Activated CD8-positive, alpha-beta memory T cell treated with anti-CD3 and anti-CD28 coated beads, Interleukin-2, amount 50 U/mL, for 24 hours (primary cell): ENCODE measurements around the gene MMP23B.
"Not testable (repeated sequence)": the region's sequence is repeated elsewhere in the genome, so short reads cannot be mapped to it uniquely, and the experiment has no call there.

Experiments
- DNase-seq: peaks from one replicate; pipeline ENCODE4 v3.0.0-alpha.2; 2020; ENCODE audit errors: extremely low read depth

MMP23B gene

DNA sequence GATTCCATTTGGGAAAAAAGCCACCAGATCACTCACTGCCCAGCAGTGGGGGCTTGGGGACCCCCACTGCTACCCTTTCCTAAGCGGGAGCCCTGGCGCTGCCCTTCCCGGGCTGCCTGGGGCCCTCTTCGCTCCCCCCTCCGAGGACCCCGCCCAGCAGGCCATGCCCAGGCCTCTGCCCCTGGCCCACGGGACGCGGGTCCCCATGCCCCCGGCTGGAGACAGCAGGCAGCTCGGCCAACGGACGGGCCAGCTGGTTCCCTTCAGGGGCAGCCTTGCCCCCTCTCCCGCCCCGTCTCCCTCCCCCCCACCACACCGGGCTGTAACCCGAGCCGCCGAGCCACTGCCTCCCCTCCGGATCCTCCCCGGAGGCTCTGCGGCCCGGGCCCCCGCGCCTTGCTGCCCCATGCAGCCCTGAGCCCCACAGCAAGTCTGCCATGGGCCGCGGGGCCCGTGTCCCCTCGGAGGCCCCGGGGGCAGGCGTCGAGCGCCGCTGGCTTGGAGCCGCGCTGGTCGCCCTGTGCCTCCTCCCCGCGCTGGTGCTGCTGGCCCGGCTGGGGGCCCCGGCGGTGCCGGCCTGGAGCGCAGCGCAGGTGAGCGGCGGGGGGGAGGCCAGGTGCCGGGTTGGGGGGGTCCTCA is at the start of gene MMP23B:
MMP23B (plus strand) TSS at position 392 of the 639 bp plus-strand sequence; CDS start at position 438, 46 bp downstream.
- DNase-seq, result no peak

DNA sequence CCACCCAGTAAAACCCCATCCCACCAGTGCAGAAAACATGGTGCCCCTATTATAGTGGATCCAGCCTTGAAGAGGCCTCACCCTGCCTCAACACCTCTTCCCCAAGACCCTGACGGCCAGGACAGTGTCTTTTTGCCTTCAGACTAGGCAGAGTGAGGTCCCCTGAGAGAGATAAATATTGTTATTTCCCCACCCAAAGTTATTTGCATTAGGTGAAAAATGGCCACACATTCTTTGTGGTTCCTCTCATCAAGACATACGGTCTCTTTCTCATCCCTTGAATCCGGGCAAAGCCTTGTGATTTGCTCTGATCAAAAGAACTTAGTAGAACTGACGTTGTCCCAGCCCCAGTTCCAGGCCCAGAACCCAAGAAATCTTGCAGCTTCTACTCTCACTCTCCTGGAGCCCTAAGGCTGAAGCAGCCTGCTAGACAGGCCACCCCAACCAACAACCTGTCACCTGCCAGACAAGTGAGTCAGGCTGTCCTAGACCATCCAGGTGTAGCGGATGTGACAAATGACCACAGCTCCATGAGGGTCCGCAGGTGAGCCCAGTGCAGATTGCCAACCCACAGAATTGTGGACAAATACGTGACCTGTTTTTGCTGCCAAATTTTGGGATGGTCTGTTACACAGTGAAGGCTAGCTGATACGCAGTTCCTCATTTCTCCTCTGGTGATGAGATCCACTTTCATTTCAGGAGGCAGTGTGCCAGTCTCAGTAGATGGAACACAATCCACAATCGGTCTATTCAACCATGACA is 49.2 kb upstream of the MMP23B start:
- DNase-seq, result no peak

DNA sequence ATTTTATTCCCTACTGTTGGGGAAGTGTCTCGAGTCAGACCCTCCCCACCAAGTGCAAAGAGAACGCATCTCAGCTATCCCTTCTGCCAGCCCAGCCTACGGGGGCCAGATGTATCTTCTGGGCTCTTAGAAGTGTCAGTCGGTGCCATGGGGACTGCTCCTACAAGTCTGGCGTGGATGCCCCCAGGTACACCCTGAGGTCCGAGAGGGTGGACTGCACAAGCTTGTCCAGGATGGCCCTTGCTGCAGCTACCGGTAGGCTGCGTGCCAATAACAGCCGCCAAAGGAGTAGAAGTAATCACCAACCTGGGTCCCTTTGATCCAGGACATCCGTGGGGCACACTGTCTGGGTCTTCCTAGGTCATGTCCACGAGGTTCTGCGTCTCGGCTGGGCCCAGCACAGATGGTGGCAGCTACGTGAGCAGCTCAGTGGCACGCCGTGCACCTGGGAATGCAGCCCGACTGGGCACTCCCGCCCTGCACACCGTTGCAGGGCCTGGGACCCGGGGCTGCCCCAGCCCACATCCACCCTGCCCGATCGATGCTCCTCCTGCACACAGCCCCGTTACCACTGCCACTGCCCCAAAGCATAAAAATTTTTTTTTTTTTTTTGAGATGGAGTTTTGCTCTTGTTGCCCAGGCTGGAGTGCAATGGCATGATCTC is 48.5 kb upstream of the MMP23B start:
- DNase-seq, result no peak

DNA sequence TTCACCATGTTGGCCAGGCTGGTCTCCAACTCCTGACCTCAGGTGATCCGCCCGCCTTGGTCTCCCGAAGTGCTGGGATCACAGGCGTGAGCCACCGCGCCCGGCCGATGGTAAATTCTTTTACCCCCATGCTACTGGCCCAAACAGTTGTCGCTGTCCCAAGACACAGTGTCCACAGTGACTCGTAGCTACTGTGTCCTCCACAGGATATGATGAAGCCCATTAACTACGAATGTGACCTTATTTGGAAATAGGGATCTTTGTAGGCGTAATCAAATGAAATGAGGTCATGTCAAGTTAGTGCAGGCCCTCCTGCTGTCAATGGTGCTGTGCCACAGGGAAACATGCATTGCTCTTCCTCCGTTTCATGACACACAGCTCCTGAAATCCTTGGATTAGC is 40.5 kb upstream of the MMP23B start:
- DNase-seq, result no peak

DNA sequence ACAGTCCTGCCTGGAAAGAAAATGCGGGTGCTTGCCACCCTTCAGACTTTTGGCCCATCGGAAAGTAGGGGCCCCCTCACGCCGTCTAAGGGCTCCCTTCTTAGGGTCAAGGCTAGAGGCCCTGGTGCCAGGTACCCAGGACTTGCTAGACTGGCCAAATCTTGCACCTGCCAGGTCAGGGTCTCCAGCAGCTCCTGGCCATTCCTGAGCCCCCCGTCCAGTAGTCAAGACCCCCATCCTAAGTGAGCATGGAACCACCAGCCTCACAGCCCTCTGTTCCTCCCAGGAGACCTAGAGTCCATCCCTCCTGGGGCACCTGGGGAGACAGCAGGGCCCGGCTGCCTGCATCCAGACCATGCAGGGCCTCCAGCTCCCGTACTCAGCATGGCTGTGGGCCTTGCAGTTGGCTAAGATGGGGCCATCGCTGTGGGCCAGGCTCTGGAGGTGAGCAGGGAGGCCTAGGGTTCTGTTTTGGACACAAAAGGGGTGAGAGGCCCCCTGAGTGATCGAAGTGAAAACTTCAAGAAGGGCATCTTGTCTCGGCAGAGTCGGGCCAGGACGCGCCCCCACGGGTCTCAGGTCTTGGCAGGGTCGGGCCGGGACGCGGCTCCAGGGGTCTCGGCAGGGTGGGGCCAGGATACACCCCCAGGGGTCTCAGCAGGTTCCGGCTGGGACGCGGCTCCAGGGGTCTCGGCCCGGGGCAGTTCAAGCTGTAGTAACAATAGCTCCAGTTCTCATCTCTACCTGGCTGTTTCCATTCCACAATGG is 38.0 kb upstream of the MMP23B start:
- no peak for DNase-seq

DNA sequence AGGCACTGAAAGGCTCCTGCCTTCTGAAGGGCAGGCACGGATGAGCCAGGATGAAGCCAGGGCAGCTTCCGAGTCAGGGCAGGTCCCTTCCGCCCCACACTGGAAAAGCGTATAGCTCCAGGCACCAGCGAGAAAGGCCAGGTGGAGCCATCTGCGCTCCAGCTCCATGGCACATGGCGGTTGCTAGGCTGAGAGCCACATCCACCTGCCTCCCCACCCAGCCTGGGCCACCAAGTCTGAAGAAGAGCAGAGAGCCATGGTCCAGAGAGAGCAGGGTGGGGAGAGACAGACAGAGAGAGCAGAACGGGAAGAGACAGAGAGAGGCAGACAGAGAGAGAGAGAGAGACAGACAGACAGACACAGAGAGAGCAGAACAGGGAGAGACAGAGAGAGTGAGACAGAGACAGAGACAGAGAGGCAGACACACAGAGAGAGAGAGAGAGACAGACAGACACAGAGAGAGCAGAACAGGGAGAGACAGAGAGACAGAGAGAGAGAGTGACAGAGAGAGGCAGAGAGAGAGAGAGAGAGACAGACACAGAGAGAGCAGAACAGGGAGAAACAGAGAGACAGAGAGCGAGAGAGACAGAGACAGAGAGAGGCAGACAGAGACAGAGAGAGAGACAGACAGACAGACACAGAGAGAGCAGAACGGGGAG is 37.2 kb upstream of the MMP23B start:
- DNase-seq, result no peak

DNA sequence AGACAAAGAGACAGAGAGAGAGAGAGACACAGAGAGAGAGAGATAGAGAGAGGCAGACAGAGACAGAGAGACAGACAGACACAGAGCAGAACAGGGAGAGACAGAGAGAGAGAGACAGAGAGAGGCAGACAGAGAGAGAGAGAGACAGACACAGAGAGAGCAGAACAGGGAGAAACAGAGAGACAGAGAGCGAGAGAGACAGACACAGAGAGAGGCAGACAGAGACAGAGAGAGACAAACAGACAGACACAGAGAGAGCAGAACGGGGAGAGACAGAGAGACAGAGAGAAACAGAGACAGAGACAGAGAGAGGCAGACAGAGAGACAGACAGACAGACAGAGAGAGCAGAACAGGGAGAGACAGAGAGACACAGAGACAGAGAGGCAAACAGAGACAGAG is 36.6 kb upstream of the MMP23B start:
- not testable (repeated sequence) for DNase-seq

DNA sequence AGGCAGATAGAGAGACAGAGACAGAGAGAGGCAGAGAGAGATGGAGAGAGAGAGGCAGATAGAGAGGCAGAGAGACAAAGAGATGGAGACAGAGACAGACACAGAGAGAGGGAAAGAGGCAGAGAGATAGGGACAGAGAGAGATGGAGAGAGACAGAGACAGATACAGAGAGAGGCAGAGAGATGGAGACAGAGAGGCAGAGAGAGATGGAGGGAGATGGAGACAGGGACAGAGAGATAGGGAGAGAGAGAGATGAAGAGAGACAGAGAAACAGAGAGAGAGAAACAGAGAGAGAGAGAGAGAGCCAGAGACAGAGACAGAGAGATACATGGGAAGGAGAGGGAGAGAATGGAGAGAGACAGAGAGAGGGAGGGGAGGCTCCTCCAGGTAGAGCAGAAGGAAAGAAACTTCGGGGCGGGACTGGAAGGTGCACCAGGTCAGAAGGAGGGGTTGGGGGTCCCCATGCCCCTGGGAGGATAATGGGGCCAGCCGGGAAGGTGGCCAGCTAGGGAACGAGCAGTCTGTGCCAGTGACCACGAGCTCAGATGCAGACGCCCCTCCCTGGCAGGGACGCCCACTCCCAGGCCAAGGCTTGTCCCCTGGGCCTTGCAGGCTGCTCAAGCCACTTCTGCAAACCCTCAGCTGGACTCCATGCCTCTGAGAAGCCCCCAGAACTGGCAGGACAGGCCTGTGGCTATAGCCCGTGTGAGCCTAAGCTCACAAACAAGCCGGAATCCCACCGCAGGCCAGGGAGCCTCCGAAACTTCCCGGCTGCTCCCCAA is 35.3 kb upstream of the MMP23B start:
- no peak for DNase-seq

DNA sequence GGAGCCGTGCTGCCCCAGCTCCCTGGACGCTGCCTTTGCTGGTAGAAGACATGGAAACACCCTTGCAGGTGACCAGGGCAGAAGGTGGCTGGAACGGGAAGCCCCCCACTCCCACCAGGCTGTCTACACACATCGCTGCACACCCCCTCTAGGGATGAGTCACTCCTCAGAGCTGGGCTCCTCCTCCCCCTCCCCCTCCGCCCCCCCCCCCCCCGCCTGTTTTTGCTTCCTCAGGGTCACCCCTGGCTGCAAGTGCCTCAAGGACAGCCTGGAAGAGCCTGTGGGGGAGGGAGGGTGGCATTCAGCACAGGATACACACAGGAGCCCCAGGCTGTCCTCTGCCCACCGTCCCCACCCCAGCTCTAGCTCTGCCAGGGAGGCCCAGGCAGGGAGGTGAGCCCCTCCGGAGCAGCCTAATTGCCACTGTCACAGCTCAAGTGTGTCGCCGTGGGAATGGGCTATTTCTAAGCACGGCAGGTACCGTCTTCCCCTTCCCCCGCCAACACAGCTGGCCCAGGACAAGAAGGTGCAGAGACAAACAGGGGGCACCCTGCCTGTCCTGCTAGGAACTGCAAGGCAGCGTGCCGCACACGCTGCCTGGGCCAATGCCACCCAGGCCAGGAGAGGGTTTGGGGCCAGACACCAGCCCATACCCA is 34.6 kb upstream of the MMP23B start:
- DNase-seq, result no peak

DNA sequence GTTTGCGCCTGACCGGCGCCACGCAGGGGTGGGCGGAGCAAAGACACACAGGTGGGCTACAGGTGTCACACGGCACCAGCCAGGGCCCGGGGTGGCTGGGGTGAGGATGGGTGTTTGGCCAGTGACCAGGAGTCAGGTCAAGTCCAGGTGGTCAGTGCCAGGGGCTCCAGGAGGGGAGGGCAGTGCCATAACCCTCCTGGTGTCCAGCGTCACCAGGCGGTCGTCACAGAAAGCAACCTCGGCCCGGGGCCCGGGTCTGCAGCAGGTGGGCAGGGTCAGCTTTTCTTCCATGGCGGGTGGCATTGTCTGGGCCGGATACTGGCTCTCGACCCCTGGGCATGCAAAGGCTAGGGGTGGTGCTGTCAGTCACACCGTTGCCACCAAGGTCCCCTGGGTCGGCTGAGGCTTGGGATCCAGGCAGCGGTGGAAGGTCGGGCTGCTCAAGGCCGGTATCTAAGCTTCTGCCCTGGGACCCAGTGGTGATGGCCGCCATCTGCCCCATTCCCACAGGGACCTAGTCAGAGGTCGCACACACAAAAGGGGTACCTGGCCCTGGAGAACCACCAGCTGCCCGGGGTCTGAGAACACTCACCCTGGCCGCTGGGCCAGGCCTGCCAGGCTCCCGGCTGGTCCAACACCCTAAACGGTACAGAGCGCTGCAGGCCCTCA is 33.8 kb upstream of the MMP23B start:
- no peak for DNase-seq

DNA sequence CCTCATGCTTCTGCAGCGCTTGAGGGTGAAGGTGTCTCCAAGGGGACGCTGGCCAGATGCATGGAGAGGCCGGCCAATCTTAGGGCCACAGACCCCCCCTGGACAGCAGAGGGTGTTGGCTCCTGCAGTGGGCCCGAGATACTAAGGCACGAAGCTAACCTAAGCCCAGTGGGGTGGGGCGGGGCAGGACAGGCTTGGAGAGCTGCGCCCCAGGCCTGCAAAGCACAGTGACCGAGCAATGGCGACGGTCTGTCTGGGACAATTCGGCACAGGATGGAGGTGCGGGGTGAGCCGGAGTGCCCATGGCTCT is 33.3 kb upstream of the MMP23B start:
- no peak for DNase-seq

DNA sequence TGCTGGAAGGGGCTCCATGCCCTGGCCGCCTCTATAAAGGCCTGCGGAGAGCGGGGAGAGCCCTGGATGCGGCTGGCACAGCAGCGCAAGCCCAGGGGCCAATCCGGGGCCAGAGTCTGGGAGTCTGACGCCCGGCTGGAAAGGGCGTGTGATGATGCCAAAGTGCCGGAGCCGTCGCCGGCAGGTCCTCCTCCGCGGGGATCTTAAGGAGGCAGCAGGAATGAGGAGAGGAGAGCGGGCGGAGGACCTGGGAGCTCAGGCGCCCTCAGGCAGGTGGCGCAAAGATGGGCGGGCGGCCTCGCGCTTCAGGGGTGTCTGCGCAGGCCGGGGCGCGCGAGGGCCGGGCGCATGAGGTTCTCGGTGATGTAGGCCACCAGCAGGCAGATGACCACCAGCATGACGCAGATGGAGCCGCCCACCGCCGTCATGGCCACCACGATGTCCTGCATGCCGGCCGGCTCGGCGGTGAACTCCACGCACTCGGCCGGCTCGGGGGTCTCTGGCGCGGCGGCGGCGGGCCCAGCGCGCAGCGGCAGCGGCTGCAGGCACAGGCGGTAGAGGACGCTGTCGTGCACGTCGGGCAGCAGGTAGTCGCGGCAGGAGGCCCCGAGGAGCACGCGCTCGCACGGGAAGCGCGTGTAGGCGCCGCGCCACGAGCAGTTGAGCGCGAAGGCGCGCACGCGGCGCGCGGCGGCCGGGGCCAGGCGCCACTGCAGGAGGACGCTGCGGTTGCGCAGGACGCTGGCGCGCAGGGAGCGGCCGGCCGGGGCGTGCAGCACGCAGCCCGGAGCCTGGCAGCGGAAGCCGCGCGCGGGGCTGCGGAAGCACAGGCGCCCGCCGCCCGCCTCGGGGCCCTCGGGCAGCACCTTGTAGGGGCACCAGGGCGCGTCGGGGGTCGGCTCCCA is 32.7 kb upstream of the MMP23B start:
- DNase-seq, result no peak

DNA sequence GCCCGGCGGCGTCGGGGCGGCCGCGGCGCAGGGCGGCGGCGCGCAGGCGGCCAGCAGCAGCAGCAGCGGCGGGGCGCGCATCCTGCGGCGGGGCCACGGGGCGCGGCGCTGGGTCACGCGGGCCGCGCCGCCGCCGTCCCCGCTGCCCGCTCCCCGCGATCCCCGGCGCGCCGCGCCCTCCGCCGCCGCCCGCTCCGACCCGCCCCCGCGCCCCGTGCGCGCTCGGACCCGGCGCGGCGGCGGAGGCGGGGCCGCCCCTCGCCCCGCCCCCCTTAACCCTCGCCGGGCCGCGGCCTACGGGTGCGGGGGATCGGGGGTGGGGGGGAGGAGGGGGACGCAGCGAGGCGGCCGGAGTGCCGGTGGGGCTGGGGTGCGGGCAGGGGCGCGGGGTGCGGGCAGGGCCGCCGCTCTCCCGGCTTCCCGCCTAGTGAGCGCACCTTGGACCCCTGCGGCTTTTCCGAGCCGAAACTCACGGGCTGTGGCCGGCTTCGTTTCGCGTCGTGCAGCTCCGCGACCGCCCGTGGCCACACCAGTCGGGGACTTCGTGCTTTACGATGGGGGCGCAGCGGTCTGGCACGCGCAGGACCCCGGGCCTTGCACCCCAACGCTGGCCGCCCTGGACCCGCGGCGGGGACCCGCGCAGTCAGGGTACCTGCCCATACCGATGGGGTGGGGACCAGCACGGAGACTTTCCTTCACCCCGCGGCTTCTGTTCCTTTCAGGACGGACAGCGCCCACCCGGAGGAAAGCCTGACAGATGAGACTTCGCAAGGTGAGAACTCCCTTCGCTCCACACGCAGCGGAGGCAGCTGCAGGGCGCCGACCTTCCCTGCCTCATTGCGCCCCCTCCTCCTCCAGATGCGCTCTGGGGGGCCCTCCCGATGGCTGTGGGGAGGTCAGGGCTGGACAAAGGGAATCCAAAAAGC is 31.8 kb upstream of the MMP23B start, which contains the start of gene FNDC10:
FNDC10 (minus strand) TSS at position 201 of the 926 bp plus-strand sequence; CDS start at position 81, 120 bp downstream.
- no peak for DNase-seq

DNA sequence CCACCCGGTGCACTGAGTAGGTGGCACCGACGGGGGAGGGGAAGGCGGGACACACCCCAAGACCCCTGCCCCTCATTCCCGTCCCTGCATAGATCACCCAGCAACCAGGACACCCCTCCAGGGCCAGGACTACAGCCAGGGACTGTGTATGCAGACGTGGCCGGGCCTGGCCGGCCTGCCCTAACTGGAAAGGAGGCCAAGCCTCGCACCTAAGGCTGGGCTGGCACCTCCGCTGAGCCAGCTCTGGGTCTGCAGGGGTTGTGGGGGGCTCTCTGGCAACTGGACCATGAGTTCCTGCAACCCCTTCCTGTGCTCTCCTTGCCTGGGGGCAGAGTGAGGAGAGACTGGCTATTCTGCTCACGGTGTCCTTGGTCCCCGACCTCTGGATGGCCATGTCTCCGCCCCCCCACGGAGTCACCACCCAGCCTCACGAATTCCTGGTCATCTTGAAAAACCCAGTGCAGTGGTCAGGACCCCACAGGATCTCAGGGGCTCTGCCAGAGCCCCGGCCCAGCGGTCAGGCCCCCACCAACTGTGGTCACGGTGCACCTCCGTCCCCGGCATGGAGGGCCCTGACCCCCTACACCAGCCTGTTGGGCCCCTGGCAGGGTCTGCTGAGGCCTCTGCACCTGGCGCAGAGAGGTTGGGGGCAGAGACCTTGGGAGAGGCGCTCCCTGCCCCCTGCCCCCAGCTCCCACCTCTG is 31.0 kb upstream of the MMP23B start:
- DNase-seq, result no peak

DNA sequence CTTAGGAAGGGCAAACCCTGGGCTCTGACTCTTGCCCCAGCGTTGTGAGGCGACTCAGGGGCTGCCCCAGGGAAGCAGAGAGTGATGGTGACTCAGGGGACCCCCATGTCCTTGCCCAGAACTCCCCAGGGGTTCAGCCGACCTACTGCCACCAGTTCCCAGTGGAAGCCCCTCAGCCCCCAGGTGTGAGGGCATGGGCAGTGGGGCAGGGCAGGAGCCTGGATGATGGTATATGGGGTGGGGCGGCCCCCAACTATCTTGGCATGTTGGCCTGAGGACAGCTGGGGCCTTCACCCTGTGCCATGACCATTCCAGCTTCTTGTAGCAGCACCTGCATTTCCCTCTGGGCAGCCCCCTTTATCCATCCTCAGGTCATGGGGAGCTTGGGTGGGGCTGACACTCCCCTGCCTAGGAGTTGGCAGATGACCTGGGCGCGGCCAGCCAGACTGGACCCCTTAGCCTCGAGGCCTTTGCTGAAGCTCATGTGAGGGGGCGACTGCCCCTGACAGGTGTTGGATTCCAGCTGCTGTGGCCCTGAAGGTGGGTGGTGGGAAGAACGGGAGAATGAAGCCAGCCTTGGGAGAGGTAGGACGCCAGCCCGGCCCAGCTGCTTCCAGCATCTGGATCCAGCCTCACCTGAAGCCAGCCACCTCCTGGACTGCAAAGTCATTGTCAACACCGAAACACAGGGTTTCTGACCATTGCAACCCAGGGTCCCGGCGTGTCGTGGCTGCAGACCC is 30.2 kb upstream of the MMP23B start:
- no peak for DNase-seq

DNA sequence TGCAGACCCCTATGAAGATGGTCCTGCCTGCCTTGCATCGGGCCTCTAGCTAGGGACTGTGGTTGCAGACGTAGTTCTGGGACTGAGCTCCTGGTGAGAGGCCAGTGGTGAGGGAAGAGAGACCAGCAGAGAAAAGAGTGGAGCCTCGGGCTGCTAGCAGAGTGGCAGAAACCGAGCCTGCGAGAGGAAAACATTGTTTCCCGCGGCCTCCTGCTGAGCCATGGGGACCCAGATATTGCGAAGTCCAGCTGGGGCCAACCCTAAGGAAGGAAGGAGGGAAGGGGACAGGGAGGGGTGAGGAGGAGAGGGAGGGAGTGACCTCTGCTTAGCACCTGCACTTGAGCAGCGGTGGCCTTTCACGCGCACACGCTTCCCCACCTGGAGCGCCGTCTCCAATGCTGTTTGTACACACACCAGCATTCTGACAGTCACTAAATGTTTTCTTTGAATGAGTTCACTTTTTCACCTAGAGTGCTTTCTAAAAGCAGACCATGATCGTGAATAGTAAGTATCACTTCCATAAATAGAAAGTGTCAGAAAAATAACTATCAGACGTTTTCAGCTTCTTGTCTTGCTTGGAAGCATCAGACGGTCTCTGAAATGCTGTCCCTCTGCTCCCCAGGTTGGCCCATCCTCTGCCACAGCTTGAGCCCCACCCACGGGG is 29.5 kb upstream of the MMP23B start:
- no peak for DNase-seq
